ENCODE measurements around the gene BCL2L2.

BCL2L2 gene

GRCh38 chr14:23302290-23303225, 4.1 kb upstream of the BCL2L2 start, which contains the start of gene PPP1R3E (continued):
- TF ChIP-seq, protein P1, sequence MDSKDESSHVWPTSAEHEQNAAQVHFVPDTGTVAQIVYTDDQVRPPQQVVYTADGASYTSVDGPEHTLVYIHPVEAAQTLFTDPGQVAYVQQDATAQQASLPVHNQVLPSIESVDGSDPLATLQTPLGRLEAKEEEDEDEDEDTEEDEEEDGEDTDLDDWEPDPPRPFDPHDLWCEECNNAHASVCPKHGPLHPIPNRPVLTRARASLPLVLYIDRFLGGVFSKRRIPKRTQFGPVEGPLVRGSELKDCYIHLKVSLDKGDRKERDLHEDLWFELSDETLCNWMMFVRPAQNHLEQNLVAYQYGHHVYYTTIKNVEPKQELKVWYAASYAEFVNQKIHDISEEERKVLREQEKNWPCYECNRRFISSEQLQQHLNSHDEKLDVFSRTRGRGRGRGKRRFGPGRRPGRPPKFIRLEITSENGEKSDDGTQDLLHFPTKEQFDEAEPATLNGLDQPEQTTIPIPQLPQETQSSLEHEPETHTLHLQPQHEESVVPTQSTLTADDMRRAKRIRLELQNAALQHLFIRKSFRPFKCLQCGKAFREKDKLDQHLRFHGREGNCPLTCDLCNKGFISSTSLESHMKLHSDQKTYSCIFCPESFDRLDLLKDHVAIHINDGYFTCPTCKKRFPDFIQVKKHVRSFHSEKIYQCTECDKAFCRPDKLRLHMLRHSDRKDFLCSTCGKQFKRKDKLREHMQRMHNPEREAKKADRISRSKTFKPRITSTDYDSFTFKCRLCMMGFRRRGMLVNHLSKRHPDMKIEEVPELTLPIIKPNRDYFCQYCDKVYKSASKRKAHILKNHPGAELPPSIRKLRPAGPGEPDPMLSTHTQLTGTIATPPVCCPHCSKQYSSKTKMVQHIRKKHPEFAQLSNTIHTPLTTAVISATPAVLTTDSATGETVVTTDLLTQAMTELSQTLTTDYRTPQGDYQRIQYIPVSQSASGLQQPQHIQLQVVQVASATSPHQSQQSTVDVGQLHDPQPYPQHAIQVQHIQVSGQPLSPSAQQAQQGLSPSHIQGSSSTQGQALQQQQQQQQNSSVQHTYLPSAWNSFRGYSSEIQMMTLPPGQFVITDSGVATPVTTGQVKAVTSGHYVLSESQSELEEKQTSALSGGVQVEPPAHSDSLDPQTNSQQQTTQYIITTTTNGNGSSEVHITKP (tag by site-specific recombination; IDR thresholded peaks at IDR 0.05) = peak; percentile 67; the same call in 1 of the 2 replicates
- TF ChIP-seq ZNF629 (tag by site-specific recombination; IDR thresholded peaks at IDR 0.05) (0 out of 2 replicates have a peak, but pooled peaks have one; percentile 13), ZFP3 (tag by site-specific recombination; IDR thresholded peaks at IDR 0.05; ENCODE audit: low read depth) (no peak), ZNF555 (tag by site-specific recombination; conservative IDR thresholded peaks at IDR 0.05) (no peak), ZNF391 (tag by site-specific recombination; IDR thresholded peaks at IDR 0.05; ENCODE audit: borderline replicate concordance, low read depth) (peak; percentile 42; the same call in 1 of the 2 replicates), ZNF324 (tag by site-specific recombination; IDR thresholded peaks at IDR 0.05) (no peak), ZNF561 (tag by site-specific recombination; IDR thresholded peaks at IDR 0.05; ENCODE audit: borderline replicate concordance) (no peak), ZNF501 (tag by site-specific recombination; IDR thresholded peaks at IDR 0.05) (peak; percentile 14; the same call in 1 of the 2 replicates), ZNF2 (tag by site-specific recombination; IDR thresholded peaks at IDR 0.05) (0 out of 2 replicates have a peak, but pooled peaks have one; percentile 8), ZNF121 (tag by site-specific recombination; IDR thresholded peaks at IDR 0.05) (0 out of 2 replicates have a peak, but pooled peaks have one; percentile 8), KLF9 (tag by site-specific recombination; IDR thresholded peaks at IDR 0.05; ENCODE audit: low read depth) (peak; percentile 55), ZBTB7A (tag by site-specific recombination; IDR thresholded peaks at IDR 0.05; ENCODE audit: low read depth) (no peak), ZNF184 (tag by site-specific recombination; IDR thresholded peaks at IDR 0.05) (no peak), ZNF664 (tag by site-specific recombination; IDR thresholded peaks at IDR 0.05) (no peak), ZNF362 (tag by site-specific recombination; IDR thresholded peaks at IDR 0.05) (0 out of 2 replicates have a peak, but pooled peaks have one; percentile 22), HOXA7 (CRISPR knock-in tag; IDR thresholded peaks at IDR 0.05; ENCODE audit: borderline replicate concordance) (no peak), SALL2 (tag by site-specific recombination; IDR thresholded peaks at IDR 0.05; ENCODE audit: borderline replicate concordance) (no peak), ZNF16 (tag by site-specific recombination; IDR thresholded peaks at IDR 0.05; ENCODE audit: low read depth) (no peak), ZNF335 (tag by site-specific recombination; conservative IDR thresholded peaks at IDR 0.05) (peak; percentile 56), ZNF174 (tag by site-specific recombination; IDR thresholded peaks at IDR 0.05) (no peak), ZNF354C (tag by site-specific recombination; IDR thresholded peaks at IDR 0.05; ENCODE audit: borderline replicate concordance, low read depth) (no peak), ZNF510 (tag by site-specific recombination; IDR thresholded peaks at IDR 0.05; ENCODE audit: insufficient replicate concordance) (no peak), ZNF302 (tag by site-specific recombination; IDR thresholded peaks at IDR 0.05; ENCODE audit: low read depth) (no peak), ZNF473 (tag by site-specific recombination; IDR thresholded peaks at IDR 0.05) (no peak), ZNF274 (IDR thresholded peaks at IDR 0.05; ENCODE audit: low read length) (no peak), ZNF274 (tag by site-specific recombination; IDR thresholded peaks at IDR 0.05; ENCODE audit: borderline replicate concordance) (no peak), ZNF239 (tag by site-specific recombination; IDR thresholded peaks at IDR 0.05) (no peak), KLF1 (tag by site-specific recombination; IDR thresholded peaks at IDR 0.05) (no peak)
- TF ChIP-seq, protein P2, sequence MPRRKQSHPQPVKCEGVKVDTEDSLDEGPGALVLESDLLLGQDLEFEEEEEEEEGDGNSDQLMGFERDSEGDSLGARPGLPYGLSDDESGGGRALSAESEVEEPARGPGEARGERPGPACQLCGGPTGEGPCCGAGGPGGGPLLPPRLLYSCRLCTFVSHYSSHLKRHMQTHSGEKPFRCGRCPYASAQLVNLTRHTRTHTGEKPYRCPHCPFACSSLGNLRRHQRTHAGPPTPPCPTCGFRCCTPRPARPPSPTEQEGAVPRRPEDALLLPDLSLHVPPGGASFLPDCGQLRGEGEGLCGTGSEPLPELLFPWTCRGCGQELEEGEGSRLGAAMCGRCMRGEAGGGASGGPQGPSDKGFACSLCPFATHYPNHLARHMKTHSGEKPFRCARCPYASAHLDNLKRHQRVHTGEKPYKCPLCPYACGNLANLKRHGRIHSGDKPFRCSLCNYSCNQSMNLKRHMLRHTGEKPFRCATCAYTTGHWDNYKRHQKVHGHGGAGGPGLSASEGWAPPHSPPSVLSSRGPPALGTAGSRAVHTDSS (tag by site-specific recombination; IDR thresholded peaks at IDR 0.05) = no peak; the same call in 1 of the 2 replicates
- TF ChIP-seq, protein P3, sequence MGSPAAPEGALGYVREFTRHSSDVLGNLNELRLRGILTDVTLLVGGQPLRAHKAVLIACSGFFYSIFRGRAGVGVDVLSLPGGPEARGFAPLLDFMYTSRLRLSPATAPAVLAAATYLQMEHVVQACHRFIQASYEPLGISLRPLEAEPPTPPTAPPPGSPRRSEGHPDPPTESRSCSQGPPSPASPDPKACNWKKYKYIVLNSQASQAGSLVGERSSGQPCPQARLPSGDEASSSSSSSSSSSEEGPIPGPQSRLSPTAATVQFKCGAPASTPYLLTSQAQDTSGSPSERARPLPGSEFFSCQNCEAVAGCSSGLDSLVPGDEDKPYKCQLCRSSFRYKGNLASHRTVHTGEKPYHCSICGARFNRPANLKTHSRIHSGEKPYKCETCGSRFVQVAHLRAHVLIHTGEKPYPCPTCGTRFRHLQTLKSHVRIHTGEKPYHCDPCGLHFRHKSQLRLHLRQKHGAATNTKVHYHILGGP (tag by site-specific recombination; IDR thresholded peaks at IDR 0.05) = no peak
- TF ChIP-seq, protein P4, sequence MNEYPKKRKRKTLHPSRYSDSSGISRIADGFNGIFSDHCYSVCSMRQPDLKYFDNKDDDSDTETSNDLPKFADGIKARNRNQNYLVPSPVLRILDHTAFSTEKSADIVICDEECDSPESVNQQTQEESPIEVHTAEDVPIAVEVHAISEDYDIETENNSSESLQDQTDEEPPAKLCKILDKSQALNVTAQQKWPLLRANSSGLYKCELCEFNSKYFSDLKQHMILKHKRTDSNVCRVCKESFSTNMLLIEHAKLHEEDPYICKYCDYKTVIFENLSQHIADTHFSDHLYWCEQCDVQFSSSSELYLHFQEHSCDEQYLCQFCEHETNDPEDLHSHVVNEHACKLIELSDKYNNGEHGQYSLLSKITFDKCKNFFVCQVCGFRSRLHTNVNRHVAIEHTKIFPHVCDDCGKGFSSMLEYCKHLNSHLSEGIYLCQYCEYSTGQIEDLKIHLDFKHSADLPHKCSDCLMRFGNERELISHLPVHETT (tag by site-specific recombination; IDR thresholded peaks at IDR 0.05) = no peak

Measured in HEK293 (cell line).